ENCODE results near the gene CDCP2. TPM values are rescaled to one million over a fixed set of nuclear protein-coding genes. Genes with fewer than 3 reads are reported as not detected.

The CDCP2 gene
- total and polyA plus RNA-seq, 2 experiments from 2014 or later = not detected

DNA sequence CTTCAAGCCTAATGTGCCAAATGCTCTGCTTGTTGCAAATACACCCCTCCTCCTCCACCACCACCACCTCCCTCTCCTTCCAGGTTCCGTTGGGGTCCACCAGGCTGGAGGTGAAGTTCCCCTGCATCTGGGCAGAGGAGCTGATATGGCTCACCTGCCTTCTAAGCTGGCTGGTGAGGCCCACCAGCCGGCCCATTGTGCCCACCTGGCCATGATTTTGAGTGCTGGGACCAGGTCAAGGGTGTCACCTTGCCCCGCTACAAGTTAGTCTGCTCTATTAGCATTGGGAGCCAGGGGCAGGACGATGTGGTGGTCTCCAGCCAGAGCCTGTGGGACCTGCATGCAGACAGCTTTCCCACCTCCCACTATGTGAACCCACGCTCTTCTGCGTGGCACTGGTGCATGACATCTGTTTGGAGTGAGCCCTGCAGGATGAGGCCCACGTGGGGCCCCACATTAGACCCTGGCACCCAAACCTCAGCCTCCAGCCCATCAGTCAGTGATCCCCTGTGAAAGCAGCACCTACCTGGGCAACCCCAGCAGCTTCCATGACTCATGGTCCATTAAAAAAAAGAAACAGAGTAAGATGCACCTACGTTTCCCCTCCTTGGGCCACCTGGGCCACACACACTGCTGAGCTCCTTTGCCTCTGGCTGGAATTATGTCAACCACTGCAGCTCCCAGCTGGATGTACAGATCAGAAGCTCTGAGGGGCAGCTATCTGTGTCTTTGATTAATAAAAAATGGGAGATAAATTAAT lies 15.6 kb upstream of the CDCP2 start (continued):
- TF ChIP-seq ZNF462 (CRISPR knock-in tag; IDR thresholded peaks at IDR 0.05) = no peak
- no peak for TF ChIP-seq NANOG (IDR thresholded peaks at IDR 0.05; ENCODE audit: borderline replicate concordance)

GRCh38 chr1:54167422-54168139 lies 14.8 kb upstream of the CDCP2 start:
- no peaks in the 10 kb centered on the region for H3K36me3 Mint-ChIP-seq (ENCODE audit: low read depth)
- H4K20me1 ChIP-seq (replicated peaks; ENCODE audit: insufficient read depth) = no peaks in the 10 kb centered on the region
- no peaks in the 10 kb centered on the region for H3K79me2 ChIP-seq (replicated peaks; ENCODE audit: insufficient read depth)
- no peak overlapping the region for H3K4me3 ChIP-seq
- no peak overlapping the region for H3K4me2 ChIP-seq
- peaks cover 6% of the 10 kb centered on the region for H3K27me3 Mint-ChIP-seq (ENCODE audit: insufficient read depth, low read depth, poor library complexity)
- H3K27ac ChIP-seq (ENCODE audit: low read depth) = no peak overlapping the region
- no peaks in the 10 kb centered on the region for H3K4me1 ChIP-seq (ENCODE audit: insufficient read depth)
- H3K9me3 Mint-ChIP-seq = no peaks in the 10 kb centered on the region
- H3K27ac Mint-ChIP-seq = no peak overlapping the region
- no peak for DNase-seq (ENCODE audit: low spot score)
- H3K9me2 ChIP-seq (ENCODE audit: insufficient read depth) = no peaks in the 10 kb centered on the region
- H3K4me3 Mint-ChIP-seq = no peak overlapping the region
- no peak overlapping the region for H2AFZ ChIP-seq
- H3K27me3 ChIP-seq (ENCODE audit: insufficient read depth) = no peaks in the 10 kb centered on the region
- ATAC-seq = no peak
- H3F3A ChIP-seq (replicated peaks; ENCODE audit: low read depth) = no peaks in the 10 kb centered on the region
- no peaks in the 10 kb centered on the region for H3K36me3 ChIP-seq (ENCODE audit: insufficient read depth)
- peaks cover 10% of the 10 kb centered on the region; the same call in 2 of the 3 replicates for H3K4me1 Mint-ChIP-seq
- TF ChIP-seq EZH2 (IDR thresholded peaks at IDR 0.05; ENCODE audit: low read depth, unreplicated experiment) (no peak), EZH2phosphoT487 (IDR thresholded peaks at IDR 0.05; ENCODE audit: unreplicated experiment) (no peak), POLR2AphosphoS5 (IDR thresholded peaks at IDR 0.05; ENCODE audit: low read depth) (no peak)
- TF ChIP-seq, protein P1, sequence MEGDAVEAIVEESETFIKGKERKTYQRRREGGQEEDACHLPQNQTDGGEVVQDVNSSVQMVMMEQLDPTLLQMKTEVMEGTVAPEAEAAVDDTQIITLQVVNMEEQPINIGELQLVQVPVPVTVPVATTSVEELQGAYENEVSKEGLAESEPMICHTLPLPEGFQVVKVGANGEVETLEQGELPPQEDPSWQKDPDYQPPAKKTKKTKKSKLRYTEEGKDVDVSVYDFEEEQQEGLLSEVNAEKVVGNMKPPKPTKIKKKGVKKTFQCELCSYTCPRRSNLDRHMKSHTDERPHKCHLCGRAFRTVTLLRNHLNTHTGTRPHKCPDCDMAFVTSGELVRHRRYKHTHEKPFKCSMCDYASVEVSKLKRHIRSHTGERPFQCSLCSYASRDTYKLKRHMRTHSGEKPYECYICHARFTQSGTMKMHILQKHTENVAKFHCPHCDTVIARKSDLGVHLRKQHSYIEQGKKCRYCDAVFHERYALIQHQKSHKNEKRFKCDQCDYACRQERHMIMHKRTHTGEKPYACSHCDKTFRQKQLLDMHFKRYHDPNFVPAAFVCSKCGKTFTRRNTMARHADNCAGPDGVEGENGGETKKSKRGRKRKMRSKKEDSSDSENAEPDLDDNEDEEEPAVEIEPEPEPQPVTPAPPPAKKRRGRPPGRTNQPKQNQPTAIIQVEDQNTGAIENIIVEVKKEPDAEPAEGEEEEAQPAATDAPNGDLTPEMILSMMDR (conservative IDR thresholded peaks at IDR 0.05; ENCODE audit: low read depth in 2 of 2) = no peak

Measured in GM23338 (cell line).